A549 (cell line): Measurements from ENCODE around the gene KLC3. TPM values are rescaled to one million over a fixed set of nuclear protein-coding genes. Genes with fewer than 3 reads are reported as not detected.
"Not testable (repeated sequence)": the region's sequence is repeated elsewhere in the genome, so short reads cannot be mapped to it uniquely, and the experiment has no call there.

Source experiments
- ATAC-seq, 2 experiments: fragments of 200-7000 bp in 1 of 2; fragments of >200 bp in 1 of 2; cut with Nextera tagmentation in 1 of 2; cut with Tn5 transposase in 1 of 2; 3 replicates each; pipeline versions ENCODE4 v1.8.0 to v1.9.1; 2018 to 2020; ENCODE audit warnings: mild to moderate bottlenecking in 1 of 2, moderate library complexity in 1 of 2
- CTCF ChIA-PET: fragments of 300-600 bp; sonication (Branson Sonifier 250); formaldehyde crosslinking; extraction: SDS; loops from one replicate; lab custom pipeline; 2021; ENCODE audit warnings: antibody characterized with exemption, inconsistent platforms; lab: Yijun Ruan, JAX
- POLR2A ChIA-PET: fragments of 350-600 bp; formaldehyde crosslinking; extraction: SDS; loops from one replicate; lab custom pipeline; 2021; ENCODE audit warnings: antibody characterized with exemption, inconsistent platforms; lab: Yijun Ruan, JAX
- DNase-seq, 2 experiments: peaks; one replicate each; pipeline versions ENCODE4 v3.0.0 to v3.0.0-alpha.2; 2011 to 2016; ENCODE audit warnings: low read depth in 1 of 2, low spot score in 1 of 2
- FAIRE-seq: peaks from 2 replicates; lab custom pipeline; 2011; peaks lifted over from hg19 to GRCh38; lab: Jason Lieb, UNC
- H3K27ac ChIP-seq, 2 experiments: fragments of >200 bp; sonication (Bioruptor Twin); formaldehyde crosslinking; 3 replicates each; pipeline ENCODE4 v1.5.1; 2016 to 2017
- H3K4me1 ChIP-seq: fragments of >200 bp; sonication (Bioruptor Twin); formaldehyde crosslinking; 3 replicates; pipeline ENCODE4 v1.6.1; 2016
- H3K4me2 ChIP-seq: fragments of >200 bp; sonication (Bioruptor Twin); formaldehyde crosslinking; 3 replicates; pipeline ENCODE4 v1.6.1; 2016
- H3K4me3 ChIP-seq: fragments of >200 bp; sonication (Bioruptor Twin); formaldehyde crosslinking; 3 replicates; pipeline ENCODE4 v1.5.1; 2016
- H3K9me3 ChIP-seq: fragments of >200 bp; sonication (Bioruptor Twin); formaldehyde crosslinking; 3 replicates; pipeline ENCODE4 v1.6.1; 2016
- CBX2 ChIP-seq: fragments of 200-600 bp; sonication (generic); IDR thresholded peaks from 2 replicates; pipeline ENCODE4 v1.6.1; 2016; ENCODE audit warnings: low read depth, mild to moderate bottlenecking, borderline replicate concordance
- CHD2 ChIP-seq: fragments of 150-350 bp; IDR thresholded peaks from 2 replicates; pipeline ENCODE4 v1.6.1; 2014; ENCODE audit warnings: low read length; ENCODE audit not compliant: partially characterized antibody
- EHF ChIP-seq: fragments of 250-450 bp; sonication (Bioruptor Pico); IDR thresholded peaks from 2 replicates; pipeline ENCODE4 v1.5.0; 2020; ENCODE audit warnings: mild to moderate bottlenecking
- EHMT2 ChIP-seq: fragments of 200-600 bp; sonication (generic); IDR thresholded peaks from 2 replicates; pipeline ENCODE4 v1.6.1; 2016; ENCODE audit warnings: antibody characterized with exemption, low read depth, mild to moderate bottlenecking, moderate library complexity
- FOSL2 ChIP-seq, 2 experiments: fragments of 450-650 bp in 1 of 2; fragments of >200 bp in 1 of 2; sonication (Bioruptor Twin) in 1 of 2; formaldehyde crosslinking; IDR thresholded peaks; 2 replicates each; pipeline versions ENCODE4 v1.5.0 to v1.6.1; 2016 to 2020; ENCODE audit warnings: mild to moderate bottlenecking in 1 of 2, moderate library complexity in 1 of 2
- FOXS1 ChIP-seq: fragments of 250-450 bp; sonication (Bioruptor Pico); IDR thresholded peaks from 2 replicates; pipeline ENCODE4 v1.5.0; 2020; ENCODE audit warnings: mild to moderate bottlenecking, moderate library complexity
- HDAC2 ChIP-seq: fragments of 200-600 bp; sonication (generic); IDR thresholded peaks from 2 replicates; pipeline ENCODE4 v1.6.1; 2016
- HOXA7 ChIP-seq: fragments of 250-450 bp; sonication (Bioruptor Pico); IDR thresholded peaks from 2 replicates; pipeline ENCODE4 v1.5.0; 2020; ENCODE audit warnings: mild to moderate bottlenecking, moderate library complexity
- HOXB5 ChIP-seq: fragments of 250-450 bp; sonication (Bioruptor Pico); IDR thresholded peaks from 2 replicates; pipeline ENCODE4 v1.5.0; 2020; ENCODE audit warnings: mild to moderate bottlenecking, moderate library complexity
- JUN ChIP-seq, 2 experiments: fragments of >200 bp; sonication (Bioruptor Twin); formaldehyde crosslinking; IDR thresholded peaks; 2 replicates in 1 of 2; 3 replicates in 1 of 2; pipeline ENCODE4 v1.6.1; 2016 to 2017
- KDM1A ChIP-seq: fragments of 200-600 bp; sonication (generic); IDR thresholded peaks from 2 replicates; pipeline ENCODE4 v1.6.1; 2016; ENCODE audit warnings: low read depth, mild to moderate bottlenecking
- KDM5A ChIP-seq: fragments of 200-600 bp; sonication (generic); IDR thresholded peaks from 2 replicates; pipeline ENCODE4 v1.6.1; 2016; ENCODE audit warnings: antibody characterized with exemption, mild to moderate bottlenecking
- PHF8 ChIP-seq: fragments of 200-600 bp; sonication (generic); IDR thresholded peaks from 2 replicates; pipeline ENCODE4 v1.6.1; 2016; ENCODE audit warnings: low read depth, mild to moderate bottlenecking, antibody characterized with exemption, moderate library complexity, borderline replicate concordance
- POLR2AphosphoS2 ChIP-seq: conservative IDR thresholded peaks from 2 replicates; pipeline ENCODE4 v1.6.1; 2012; ENCODE audit warnings: low read length, improper control_type of control experiment, inconsistent platforms
- RAD21 ChIP-seq, 2 experiments: fragments of >200 bp in 1 of 2; sonication (Bioruptor Twin) in 1 of 2; formaldehyde crosslinking in 1 of 2; IDR thresholded peaks in 1 of 2; conservative IDR thresholded peaks in 1 of 2; 2 replicates in 1 of 2; 3 replicates in 1 of 2; pipeline ENCODE4 v1.6.1; 2012 to 2018; ENCODE audit warnings: inconsistent platforms in 1 of 2
- RNF2 ChIP-seq: fragments of 200-600 bp; sonication (generic); IDR thresholded peaks from 2 replicates; pipeline ENCODE4 v1.6.1; 2016; ENCODE audit warnings: low read depth, mild to moderate bottlenecking, antibody characterized with exemption, moderate library complexity, borderline replicate concordance
- ZFP36 ChIP-seq: fragments of 450-650 bp; IDR thresholded peaks from 2 replicates; pipeline ENCODE4 v1.6.1; 2014; ENCODE audit warnings: borderline replicate concordance; ENCODE audit not compliant: partially characterized antibody
- ZNF302 ChIP-seq: fragments of 250-450 bp; sonication (Bioruptor Pico); IDR thresholded peaks from 2 replicates; pipeline ENCODE4 v1.9.0; 2021; ENCODE audit warnings: inconsistent platforms, mild to moderate bottlenecking, moderate library complexity
- WGBS: methylation state at CpG from one replicate; pipeline ENCODE4 v1.1.6; 2017; ENCODE audit errors: missing lambda C conversion rate; 5-methylcytosine and 5-hydroxymethylcytosine counted together
- polyA plus RNA-seq, 4 experiments: library from polyadenylated mRNA; depleted of rRNA in 3 of 4; stranded (reverse); fragments of >200 nt; fragmentation: RNase III in 1 of 4; extraction: RNeasy Plus Mini Kit Qiagen cat#74134 plus additional on column Dnase treatment in 1 of 4; gene quantifications; 2 replicates in 3 of 4; 3 replicates in 1 of 4; pipeline ENCODE4 v1.2.3, GENCODE V29; 2011 to 2017
- TF ChIP-seq, protein P1 (sequence below): fragments of 250-450 bp; sonication (Bioruptor Pico); IDR thresholded peaks from 2 replicates; pipeline ENCODE4 v1.5.0; 2021; ENCODE audit warnings: mild to moderate bottlenecking, moderate library complexity, borderline replicate concordance
- TF ChIP-seq, protein P2 (sequence below): fragments of >200 bp; sonication (Bioruptor Twin); formaldehyde crosslinking; IDR thresholded peaks from 2 replicates; pipeline ENCODE4 v1.6.1; 2016
- TF ChIP-seq, protein P3 (sequence below): fragments of >200 bp; sonication (Bioruptor Twin); formaldehyde crosslinking; IDR thresholded peaks from 3 replicates; pipeline ENCODE4 v1.5.1; 2016
- TF ChIP-seq, protein P4 (sequence below): IDR thresholded peaks from 2 replicates; pipeline ENCODE4 v1.6.1; 2012; ENCODE audit warnings: low read depth, borderline replicate concordance

The KLC3 gene
- polyA plus RNA-seq, 2 of the 4 experiments (the other 2 are of a cell fraction), result 0.26 to 0.49 TPM

DNA sequence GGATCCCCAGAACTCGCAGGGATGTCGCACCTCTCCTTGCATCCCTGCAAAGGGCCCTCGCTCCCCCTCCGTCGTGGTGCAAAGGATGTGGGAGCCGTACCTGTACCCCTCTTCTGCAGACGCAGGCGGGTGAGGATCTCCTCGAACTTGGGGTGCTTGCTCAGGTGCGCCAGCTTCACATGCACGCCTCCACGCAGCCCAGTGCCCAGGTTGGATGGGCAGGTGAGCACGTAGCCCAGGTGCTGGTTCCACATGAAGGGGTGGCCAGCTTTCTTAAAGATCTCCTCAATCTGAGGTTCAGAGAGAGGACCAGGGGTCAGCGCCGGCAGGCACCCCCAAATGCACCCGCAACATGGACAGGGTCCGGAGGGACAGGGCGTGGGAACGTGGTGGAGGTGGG, 33.2 kb upstream of the KLC3 start:
- POLR2A ChIA-PET, result no interaction called here

DNA sequence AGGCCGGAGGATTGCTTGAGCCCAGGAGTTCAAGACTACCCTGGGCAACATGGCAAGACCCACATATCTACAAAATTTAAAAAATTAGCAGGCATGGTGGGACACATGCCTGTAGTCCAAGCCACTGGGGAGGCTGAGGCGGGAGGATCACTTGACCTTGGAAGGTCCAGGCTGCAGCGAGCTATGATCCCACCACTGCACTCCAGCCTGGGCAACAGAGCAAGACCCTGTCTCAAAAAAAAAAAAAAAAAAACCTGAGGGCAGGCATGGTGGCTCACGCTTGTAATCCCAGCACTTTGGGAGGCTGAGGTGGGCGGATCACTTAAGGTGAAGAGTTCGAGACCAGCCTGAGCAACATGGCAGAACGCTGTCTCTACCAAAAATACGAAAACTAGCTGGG, 31.2 kb upstream of the KLC3 start:
- ATAC-seq, H3K4me3 ChIP-seq, H3K4me2 ChIP-seq, DNase-seq, H3K27ac ChIP-seq, POLR2A ChIA-PET, H3K9me3 ChIP-seq, CTCF ChIA-PET, H3K4me1 ChIP-seq, FAIRE-seq: not testable (repeated sequence)
- 86% methylated on average over 7 of the region's 8 CpGs for WGBS

More for the DNA sequence above, 33.2 kb upstream of the KLC3 start:
- WGBS, result 93% methylated on average over 17 of the region's 19 CpGs
- DNase-seq (no peak), ATAC-seq (no peak), FAIRE-seq (no peak)
- Histone ChIP-seq H3K4me1 (no peaks in the 10 kb centered on the region), H3K9me3 (no peaks in the 10 kb centered on the region), H3K4me3 (no peak overlapping the region), H3K4me2 (no peak overlapping the region), H3K27ac (no peak overlapping the region)
- CTCF ChIA-PET, result interaction anchor here (1.1 kb wide), 1 partner anchor 16 kb away, joined by 3 read pairs; no protein-coding TSS in a partner anchor
- TF ChIP-seq CBX2, result no peak
- TF ChIP-seq FOSL2 (IDR thresholded peaks at IDR 0.05), result no peak
- no peak for TF ChIP-seq FOSL2 (CRISPR knock-in tag; IDR thresholded peaks at IDR 0.05)
- TF ChIP-seq POLR2AphosphoS2, result no peak
- TF ChIP-seq FOXS1 (CRISPR knock-in tag), result no peak
- TF ChIP-seq EHF (CRISPR knock-in tag), result no peak
- TF ChIP-seq, protein P1, sequence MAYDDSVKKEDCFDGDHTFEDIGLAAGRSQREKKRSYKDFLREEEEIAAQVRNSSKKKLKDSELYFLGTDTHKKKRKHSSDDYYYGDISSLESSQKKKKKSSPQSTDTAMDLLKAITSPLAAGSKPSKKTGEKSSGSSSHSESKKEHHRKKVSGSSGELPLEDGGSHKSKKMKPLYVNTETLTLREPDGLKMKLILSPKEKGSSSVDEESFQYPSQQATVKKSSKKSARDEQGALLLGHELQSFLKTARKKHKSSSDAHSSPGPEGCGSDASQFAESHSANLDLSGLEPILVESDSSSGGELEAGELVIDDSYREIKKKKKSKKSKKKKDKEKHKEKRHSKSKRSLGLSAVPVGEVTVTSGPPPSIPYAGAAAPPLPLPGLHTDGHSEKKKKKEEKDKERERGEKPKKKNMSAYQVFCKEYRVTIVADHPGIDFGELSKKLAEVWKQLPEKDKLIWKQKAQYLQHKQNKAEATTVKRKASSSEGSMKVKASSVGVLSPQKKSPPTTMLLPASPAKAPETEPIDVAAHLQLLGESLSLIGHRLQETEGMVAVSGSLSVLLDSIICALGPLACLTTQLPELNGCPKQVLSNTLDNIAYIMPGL (CRISPR knock-in tag), result no peak
- TF ChIP-seq RAD21 (conservative IDR thresholded peaks at IDR 0.05 in 1 of 2, IDR thresholded peaks at IDR 0.05 in 1 of 2), result no peak
- no peak for TF ChIP-seq KDM1A
- no peak for TF ChIP-seq HDAC2
- TF ChIP-seq ZFP36, result no peak
- TF ChIP-seq, protein P2, sequence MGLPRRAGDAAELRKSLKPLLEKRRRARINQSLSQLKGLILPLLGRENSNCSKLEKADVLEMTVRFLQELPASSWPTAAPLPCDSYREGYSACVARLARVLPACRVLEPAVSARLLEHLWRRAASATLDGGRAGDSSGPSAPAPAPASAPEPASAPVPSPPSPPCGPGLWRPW, result no peak
- TF ChIP-seq PHF8, result no peak
- TF ChIP-seq HOXA7 (CRISPR knock-in tag), result no peak
- no peak for TF ChIP-seq EHMT2
- TF ChIP-seq CHD2, result no peak
- no peak for TF ChIP-seq RNF2
- TF ChIP-seq, protein P3, sequence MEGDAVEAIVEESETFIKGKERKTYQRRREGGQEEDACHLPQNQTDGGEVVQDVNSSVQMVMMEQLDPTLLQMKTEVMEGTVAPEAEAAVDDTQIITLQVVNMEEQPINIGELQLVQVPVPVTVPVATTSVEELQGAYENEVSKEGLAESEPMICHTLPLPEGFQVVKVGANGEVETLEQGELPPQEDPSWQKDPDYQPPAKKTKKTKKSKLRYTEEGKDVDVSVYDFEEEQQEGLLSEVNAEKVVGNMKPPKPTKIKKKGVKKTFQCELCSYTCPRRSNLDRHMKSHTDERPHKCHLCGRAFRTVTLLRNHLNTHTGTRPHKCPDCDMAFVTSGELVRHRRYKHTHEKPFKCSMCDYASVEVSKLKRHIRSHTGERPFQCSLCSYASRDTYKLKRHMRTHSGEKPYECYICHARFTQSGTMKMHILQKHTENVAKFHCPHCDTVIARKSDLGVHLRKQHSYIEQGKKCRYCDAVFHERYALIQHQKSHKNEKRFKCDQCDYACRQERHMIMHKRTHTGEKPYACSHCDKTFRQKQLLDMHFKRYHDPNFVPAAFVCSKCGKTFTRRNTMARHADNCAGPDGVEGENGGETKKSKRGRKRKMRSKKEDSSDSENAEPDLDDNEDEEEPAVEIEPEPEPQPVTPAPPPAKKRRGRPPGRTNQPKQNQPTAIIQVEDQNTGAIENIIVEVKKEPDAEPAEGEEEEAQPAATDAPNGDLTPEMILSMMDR, result no peak
- TF ChIP-seq JUN (IDR thresholded peaks at IDR 0.05), result no peak
- TF ChIP-seq ZNF302, result no peak
- no peak for TF ChIP-seq HOXB5 (CRISPR knock-in tag)

DNA sequence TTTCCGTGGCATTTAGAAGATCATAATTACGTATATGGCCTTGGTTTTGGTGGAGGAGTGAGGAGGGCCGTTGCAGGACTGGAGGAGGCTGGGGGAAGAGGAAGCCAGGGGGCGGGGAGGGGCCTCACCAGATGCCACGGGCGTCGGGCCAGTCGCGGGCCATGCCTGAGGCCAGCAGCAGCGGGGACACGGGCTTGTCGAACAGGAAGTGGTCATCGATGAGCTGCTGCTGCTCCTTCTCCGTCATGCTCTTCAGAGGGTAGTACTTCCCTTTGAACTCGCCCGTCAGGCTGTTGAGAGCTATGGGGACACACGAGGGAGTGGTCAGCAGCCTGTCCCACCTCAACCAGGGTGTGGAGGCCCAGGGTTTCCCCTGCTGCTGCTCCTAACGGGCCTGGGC, 28.9 kb upstream of the KLC3 start:
- ATAC-seq (no peak), FAIRE-seq (no peak), DNase-seq (no peak)
- Histone ChIP-seq H3K9me3 (no peaks in the 10 kb centered on the region), H3K4me2 (no peak overlapping the region), H3K4me3 (no peak overlapping the region), H3K27ac (no peak overlapping the region), H3K4me1 (no peaks in the 10 kb centered on the region)
- ChIA-PET CTCF (no interaction called here), POLR2A (no interaction called here)
- 69% methylated on average over 16 of the region's 18 CpGs for WGBS
- TF ChIP-seq, protein P4, sequence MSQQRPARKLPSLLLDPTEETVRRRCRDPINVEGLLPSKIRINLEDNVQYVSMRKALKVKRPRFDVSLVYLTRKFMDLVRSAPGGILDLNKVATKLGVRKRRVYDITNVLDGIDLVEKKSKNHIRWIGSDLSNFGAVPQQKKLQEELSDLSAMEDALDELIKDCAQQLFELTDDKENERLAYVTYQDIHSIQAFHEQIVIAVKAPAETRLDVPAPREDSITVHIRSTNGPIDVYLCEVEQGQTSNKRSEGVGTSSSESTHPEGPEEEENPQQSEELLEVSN, result no peak
- no peak for TF ChIP-seq KDM5A

DNA sequence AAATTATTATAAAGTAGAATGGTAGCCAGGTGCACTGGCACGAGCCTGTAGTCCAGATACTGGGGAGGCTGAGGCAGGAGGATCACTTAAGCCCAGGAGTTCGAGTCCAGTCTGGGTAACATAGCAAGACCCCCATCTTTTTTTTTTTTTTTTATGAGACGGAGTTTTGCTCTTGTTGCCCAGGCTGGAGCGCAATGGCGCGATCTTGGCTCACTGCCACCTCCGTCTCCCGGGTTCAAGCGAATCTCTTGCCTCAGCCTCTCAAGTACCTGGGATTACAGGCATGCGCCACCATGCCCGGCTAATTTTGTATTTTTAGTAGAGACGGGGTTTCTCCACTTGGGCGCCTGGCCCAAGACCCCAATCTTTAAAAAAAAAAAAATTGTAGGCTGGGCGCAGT, 28.3 kb upstream of the KLC3 start:
- 88% methylated on average over 14 of the region's 14 CpGs for WGBS
- H3K4me1 ChIP-seq, H3K4me2 ChIP-seq, H3K27ac ChIP-seq, H3K9me3 ChIP-seq, ATAC-seq, DNase-seq, POLR2A ChIA-PET, H3K4me3 ChIP-seq, FAIRE-seq: not testable (repeated sequence)
- CTCF ChIA-PET, result interaction anchor here (0.6 kb wide), 1 partner anchor 192 kb away, joined by 3 read pairs; no protein-coding TSS in a partner anchor
